T-helper 22 cell (primary cell): ENCODE results near the gene CD300LF.

Experiments
- DNase-seq: peaks from one replicate; pipeline ENCODE4 v3.0.0-alpha.2; 2020; ENCODE audit warnings: low read depth

Gene CD300LF

DNA sequence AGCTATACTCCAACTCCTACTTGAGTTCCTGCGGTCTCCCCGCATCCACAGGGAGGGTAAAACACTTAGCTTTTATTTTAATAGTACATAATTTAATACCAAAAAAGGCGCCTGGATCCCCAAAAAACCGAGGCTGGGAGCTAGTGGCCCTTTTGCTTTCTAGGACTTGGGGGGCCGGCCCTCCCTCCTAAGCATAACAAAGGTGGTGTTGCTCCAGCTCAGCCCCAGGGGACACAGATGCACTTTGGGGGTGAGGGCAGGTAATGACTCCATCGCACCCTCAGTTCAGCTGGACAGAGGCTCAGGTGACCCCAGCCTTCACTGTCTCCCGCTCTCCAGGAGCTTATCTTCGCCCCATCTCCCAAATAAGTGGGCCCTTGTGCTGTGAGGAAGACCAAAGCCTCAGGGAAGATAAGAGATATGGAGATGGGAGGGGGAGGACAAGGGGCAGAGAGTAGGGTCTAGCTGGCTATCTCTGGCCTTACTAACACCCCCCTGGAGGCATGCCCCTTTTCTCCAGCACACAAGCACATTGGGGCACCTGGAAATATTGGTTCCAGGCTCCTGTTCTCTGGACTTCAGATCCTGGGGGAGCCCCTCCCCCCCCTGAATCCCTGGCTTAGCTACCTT, 32.9 kb upstream of the CD300LF start:
- DNase-seq = no peak

- DNase-seq = peak; percentile 59
These were observed 32.2 kb upstream of the CD300LF start for GRCh38 chr17:74744714-74745547.

DNA sequence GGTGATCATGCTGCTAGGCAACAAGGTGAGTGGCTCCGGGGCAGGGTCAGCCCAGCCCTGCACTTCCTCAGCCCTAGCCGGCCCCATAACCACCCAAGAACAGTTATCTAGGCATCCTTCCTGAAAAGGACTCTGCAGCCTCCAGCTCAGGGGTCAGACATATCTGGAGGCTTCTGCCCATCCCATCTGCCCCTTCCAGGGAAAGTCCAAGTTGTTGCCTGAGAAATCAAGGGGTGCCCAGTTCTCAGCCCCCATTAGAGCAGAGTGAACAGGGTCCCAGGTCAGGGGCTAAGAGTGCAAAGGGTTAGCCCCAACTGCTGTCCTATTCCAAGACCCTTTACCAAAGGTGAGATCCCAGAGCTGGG, 31.6 kb upstream of the CD300LF start:
- no peak for DNase-seq

DNA sequence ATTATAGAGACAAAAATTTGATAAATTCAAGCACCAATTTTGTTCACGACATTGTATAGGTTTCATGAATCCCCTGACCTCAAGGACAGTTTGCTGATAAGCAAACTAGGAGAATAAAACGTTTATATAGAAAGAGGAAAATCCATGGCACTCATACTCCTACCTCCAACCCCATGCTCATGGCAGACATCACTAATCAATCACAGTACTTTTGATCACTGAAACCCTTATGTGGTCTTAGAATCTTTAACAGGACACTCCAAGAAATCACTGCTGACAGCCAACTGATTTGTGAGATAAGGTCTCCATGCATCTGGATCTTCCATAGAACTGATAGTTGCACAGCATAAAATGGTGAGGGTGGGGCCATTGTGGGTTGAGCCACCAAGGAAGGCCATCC, 31.0 kb upstream of the CD300LF start:
- DNase-seq = no peak

DNA sequence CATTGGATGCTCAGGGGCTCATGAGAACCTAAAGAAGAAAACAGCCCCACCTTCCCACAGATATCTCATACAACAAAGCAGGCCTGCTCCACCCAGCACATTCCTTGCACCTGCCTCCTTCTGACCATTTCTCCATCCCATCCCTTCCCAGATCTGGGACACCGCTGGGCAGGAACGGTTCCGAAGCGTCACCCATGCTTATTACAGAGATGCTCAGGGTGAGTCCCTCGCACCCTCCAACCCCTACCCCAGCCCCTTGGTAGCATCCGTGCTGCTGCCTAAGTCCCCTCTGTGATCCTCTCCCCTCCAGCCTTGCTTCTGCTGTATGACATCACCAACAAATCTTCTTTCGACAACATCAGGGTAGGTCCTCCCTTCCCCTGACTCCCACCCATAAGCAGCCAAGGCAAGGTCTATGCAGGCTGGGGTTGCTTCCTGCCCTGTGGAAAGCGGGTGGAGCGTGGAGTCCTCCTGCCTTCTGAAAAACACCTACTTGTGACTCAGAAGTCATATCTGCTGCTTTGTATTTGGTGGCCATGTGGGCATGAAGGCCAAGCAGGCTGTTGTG, 30.3 kb upstream of the CD300LF start:
- no peak for DNase-seq

GRCh38 chr17:74742153-74742515, 29.4 kb upstream of the CD300LF start:
- DNase-seq = no peak

- DNase-seq = no peak
These were observed 28.1 kb upstream of the CD300LF start for GRCh38 chr17:74740641-74741387.

- DNase-seq = no peak
These were observed 27.4 kb upstream of the CD300LF start for GRCh38 chr17:74740173-74740572.

- no peak for DNase-seq
These were observed 26.6 kb upstream of the CD300LF start for GRCh38 chr17:74739227-74739831.

DNA sequence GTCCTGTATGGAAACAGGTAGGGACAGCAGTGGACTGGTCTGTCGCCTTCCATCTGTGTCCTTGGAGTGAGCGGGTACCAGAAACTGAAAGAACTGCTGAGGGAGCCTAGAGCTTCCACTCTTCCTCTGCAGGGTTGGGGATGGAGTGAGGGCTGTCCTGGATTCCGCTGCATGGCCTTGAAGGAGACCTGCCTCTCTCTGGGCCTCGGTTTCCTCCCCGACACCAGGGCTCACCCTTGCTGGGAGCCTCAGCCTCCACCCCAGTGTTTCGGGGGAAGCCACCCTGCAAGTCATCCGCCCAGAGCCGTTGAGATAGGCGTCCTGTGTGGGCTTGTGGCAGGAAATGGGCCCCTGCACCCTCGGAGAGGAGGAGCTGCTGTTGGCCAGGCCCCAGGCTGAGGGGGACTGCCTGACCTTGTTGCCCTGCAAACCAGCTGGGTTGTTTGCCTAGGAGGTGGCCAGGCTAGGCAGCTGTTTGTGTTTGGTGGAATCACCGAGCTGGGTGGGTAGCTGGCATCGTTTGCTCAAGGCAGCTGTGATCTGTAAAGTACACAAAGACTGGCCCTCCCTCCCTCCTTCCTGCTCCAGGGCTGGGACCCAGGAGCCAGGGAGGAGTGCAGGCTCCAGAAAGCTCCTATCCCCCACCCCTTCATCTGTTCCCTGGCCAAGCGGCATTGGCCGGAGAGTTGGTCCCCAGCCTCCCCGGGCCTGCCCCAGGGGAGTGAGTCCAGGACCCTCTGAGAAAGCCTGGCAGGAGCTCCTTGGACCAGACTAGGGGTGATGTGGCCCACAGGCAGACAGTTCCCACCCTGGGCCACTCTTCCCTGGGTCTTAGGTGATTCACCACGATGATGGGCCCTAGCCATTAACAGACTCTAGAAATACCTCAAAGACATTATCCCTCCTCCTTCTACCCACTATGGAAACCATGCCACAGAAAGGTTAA, 25.6 kb upstream of the CD300LF start:
- peak; percentile 69 for DNase-seq

DNA sequence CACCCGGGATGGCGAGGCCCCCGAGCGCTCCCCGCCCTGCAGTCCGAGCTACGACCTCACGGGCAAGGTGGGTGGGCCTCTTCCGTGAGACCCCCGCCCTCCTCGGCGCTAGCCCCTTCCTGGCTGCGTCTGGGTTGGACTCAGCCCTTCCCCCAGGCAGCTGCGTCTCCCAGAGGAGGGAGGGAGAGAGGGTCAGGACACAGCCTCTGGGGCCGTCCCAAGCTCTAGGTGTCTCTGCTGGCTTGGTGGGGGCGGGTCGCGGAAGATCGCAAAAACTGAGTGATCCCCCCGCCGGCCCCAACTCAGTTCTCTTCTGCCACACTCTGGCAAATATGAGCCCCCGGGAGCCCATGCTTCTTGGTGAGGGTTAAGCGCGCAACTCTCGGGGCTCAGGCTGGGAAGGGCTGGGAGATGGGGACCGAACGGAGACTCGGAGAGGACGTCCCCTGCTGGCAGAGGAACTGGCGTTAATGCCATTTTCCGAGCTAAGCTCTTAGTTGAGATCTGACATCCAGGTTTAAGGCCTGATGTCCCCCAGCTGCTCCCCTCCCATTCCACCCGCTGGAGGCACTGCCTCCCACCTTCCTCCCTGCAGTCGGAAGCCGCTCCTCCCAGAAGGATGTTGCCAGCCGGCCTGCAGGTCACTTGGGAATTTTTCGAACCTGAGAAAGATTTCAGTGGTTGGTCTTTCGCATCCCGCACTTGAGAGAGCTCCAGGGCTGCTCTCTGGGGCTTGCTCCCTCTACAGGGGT, 24.8 kb upstream of the CD300LF start:
- no peak for DNase-seq

- no peak for DNase-seq
These were observed 24.0 kb upstream of the CD300LF start, which contains the start of gene RAB37 for GRCh38 chr17:74736513-74737298. Gene RAB37, plus strand, starts transcription at chr17:74737256. Its CDS starts 17 bp downstream, at chr17:74737273.

GRCh38 chr17:74734256-74734655, 21.5 kb upstream of the CD300LF start:
- DNase-seq = no peak

GRCh38 chr17:74733365-74734122, 20.8 kb upstream of the CD300LF start:
- DNase-seq = no peak

- no peak for DNase-seq
These were observed 19.5 kb upstream of the CD300LF start for GRCh38 chr17:74732042-74732867.

DNA sequence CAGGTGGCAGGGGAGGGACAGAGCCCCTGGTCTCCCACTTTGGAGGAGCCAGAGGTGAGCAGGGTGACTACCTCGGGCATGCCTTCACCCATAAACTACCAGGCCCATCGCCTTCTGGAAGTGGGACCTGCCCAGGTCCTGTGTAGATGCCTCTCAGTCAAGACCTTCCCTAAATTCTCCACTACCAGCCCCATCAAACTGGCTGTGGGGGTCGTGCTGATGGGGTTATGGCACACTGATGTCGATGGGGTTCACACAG, 18.6 kb upstream of the CD300LF start:
- DNase-seq = no peak

GRCh38 chr17:74730491-74731346, 18.0 kb upstream of the CD300LF start:
- peak; percentile 36 for DNase-seq
